Right ventricle myocardium inferior (tissue), 1 donor: Measurements from ENCODE around the gene NVL. TPM values are rescaled to one million over a fixed set of nuclear protein-coding genes. Genes with fewer than 3 reads are reported as not detected.
A peak's percentile ranks its signal among the peaks of the same experiment; 100 is the strongest.

Source experiments
- ATAC-seq: fragments of 200-7000 bp; cut with Tn5 transposase; one replicate; pipeline ENCODE4 v1.9.1; 2020; ENCODE audit warnings: mild to moderate bottlenecking, moderate library complexity
- DNase-seq: peaks from one replicate; pipeline ENCODE4 v3.0.0; 2021; ENCODE audit errors: missing footprints
- intact Hi-C: fragments of 100-400 bp; cut with DNase I; formaldehyde crosslinking; loops from one replicate; pipeline ENCODE4 v1.11.0; 2022
- microRNA-seq: library from miRNA; unstranded; fragments of <30 nt; microRNA quantifications from one replicate; pipeline ENCODE4 v1.2.0, GENCODE V29; 2020
- total RNA-seq: library from RNA; stranded (reverse); fragmentation: NEBNext Ultra II Directional; extraction: Animal tissue kit (Norgen Biotek cat#: 25700); gene quantifications from one replicate; pipeline ENCODE4 v1.2.1, GENCODE V29; 2021
- donor health status: DM: no; HTN: yes; CAD: no; lungs with severe emphysema.

NVL gene
- total RNA-seq, 1 donor from 2014 or later, result 8.3 TPM

DNA sequence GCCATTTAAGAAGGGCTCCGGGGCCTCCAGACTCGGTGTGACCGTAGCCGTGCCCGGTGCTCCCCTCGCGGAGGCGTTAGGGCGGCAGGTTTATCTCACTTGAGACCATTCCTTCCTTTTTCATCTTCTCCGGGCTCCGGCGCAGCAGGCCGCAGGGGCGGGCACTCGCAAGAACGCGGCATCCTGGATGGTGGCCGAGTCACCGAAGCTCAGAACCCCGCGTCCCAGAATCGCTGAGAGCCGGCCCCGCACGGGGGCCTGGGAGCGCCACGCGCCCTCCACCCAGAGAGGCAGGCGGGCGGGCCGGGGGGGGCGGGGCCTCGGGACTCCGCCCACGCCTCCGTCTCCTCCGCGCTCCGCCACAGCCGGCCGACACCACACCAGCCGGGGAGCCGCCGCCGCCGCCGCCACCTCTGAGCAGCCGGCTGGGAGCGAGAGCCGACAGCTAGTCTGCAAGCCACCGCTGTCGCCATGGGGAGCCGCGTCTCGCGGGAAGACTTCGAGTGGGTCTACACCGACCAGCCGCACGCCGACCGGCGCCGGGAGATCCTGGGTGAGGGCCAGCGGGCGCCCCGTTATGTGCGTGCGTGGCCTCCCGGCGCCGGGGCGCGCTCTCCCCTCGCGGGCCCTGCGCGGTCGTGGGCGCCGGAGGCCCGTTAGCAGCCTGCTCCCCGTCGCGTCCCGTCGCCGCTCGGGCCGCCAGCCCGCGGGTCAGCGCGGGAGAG is 146.9 kb downstream of the NVL start, which contains the start of gene DEGS1:
Gene DEGS1 (plus strand): TSS at position 375 of the 725 bp plus-strand sequence. CDS start 97 bp downstream, at position 472.
- intact Hi-C loops, result loop anchor here (5.0 kb wide), 1 partner anchor 149 kb away; the partner anchor contains the start of gene NVL
- peak; percentile 94 for DNase-seq
- peak; percentile 96 for ATAC-seq

DNA sequence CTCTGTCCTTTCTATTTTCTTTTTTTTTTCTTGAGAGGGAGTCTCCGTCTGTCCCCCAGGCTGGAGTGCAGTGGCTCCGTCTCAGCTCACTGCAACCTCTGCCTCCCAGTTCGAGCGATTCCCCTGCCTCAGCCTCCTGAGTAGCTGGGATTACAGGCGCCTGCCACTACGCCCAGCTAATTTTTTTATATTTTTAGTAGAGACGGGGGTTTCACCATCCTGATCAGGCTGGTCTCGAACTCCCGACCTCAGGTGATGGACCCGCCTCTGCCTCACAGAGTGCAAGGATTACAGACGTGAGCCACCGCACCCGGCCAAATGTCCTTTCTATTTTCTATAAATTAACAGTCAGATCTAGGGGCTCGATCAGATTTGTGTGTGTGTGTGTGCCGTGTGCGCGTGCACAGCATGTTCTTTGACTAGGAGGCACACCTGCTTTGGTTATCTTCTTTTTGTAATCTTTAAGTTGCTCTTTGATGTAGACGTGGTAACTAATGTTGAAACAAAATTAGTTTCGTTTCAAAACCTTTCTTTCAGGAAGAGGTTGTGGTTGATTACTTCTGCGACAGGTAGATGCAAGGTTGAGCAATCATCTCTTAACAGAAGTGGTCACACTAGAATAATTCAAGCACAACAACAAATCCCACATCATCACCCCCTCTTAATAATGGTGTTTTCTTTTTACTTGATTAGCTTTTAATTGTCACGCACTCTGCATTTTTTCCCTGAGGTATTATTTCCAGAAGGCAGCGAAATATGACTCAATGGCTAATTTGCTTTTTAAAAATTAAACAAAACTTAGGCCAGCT is 147.7 kb downstream of the NVL start:
- intact Hi-C loops, result loop anchor here (5.0 kb wide), 1 partner anchor 150 kb away; the partner anchor contains the start of gene NVL
- ATAC-seq (no peak), DNase-seq (no peak)

DNA sequence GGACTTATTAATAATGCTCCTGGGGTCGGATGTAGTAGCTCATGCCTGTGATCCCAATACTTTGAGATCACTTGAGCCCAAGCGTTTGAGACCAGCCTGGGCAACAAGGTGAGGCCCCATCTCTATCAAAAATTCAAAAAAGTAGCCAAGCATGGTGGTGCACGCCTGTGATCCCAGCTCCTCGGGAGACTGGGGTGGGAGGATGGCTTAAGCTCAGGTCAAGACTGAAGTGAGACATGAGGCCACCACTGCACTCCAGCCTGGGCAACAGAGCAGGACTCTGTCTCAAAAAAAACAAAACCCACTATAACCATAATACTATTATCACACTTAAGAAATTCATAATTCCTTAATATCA is 148.5 kb downstream of the NVL start:
- ATAC-seq (no peak), DNase-seq (no peak)
- intact Hi-C loops, result loop anchor here (5.0 kb wide), 1 partner anchor 151 kb away; the partner anchor contains the start of gene NVL

DNA sequence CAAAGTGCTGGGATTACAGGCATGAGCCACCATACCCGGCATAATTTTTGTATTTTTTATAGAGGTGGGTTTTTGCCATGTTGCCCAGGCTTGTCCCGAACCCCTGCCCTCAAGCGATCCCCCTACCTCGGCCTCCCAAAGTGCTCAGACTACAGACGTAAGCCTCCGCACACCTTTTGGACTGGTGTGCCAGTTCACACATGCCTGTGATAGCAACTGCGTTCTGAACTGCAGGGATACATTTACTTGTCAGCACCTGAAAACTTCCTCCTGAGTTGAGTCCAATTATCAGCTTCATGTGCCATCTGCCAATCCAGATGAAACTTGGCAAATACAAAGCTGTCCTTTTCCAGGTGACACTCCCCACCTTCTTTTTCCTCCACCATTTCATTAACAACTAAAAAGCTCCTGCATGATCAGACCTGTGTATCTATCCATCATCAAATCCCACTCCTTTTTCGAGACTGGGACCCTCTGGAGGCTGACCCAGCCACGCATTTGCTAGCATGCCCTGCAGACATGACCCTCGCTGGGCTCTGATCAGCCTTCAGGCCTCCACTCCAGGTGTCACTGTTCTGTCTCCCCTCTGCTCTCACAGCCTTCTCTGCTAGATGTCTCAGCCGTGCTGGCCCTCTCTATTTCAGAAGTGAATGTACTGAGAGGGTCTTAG is 149.1 kb downstream of the NVL start:
- ATAC-seq (no peak), DNase-seq (no peak)
- intact Hi-C loops, result loop anchor here (5.0 kb wide), 1 partner anchor 151 kb away; the partner anchor contains the start of gene NVL

DNA sequence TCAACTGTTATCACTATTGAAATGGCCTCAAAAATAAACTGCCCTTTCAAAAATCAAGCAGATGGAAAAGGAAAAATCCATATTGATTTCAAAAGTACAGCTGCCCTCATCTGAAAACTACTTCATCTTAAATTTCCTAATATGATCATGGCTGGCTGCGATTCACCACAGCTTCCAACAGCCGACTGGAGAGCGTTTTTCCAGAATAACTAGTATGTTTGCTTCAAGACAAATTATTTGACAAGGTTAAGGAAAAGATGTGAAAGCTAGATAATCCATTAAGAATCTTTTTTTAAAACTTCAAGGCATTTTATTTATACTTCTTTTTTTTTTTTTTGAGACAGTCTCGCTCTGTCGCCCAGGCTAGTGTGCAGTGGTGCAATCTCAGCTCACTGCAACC is 151.1 kb downstream of the NVL start:
- intact Hi-C loops, result no loop called here
- DNase-seq (no peak), ATAC-seq (no peak)

DNA sequence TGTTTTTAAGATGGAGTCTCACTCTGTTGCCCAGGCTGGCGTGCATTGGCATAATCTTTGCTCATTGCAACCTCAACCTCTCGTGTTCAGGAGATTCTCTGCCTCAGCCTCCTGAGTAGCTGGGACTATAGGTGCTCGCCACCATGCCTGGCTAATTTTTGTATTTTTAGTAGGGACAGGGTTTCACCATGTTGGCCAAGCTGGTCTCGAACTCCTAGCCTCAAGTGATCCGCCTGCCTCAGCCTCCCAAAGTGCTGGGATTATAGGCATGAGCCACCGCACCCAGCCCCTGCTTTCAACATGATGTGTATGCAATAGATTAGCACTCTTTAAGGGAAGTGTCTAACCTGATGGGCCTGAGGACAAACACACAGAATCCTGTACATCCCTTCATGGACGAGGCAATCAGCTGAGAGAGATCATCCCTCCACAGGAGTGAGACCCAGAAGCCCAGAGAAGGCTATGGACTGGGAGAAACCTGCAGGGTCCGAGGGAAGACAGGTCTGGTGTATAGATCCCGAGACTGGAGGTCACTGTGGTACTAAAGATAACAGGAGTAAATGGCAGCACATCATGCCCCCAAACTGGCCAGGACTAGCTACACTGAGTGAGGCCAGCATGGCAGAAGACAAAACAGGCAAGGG is 152.5 kb downstream of the NVL start:
- DNase-seq, result no peak
- intact Hi-C loops, result no loop called here

More for the DNA sequence above, 152.5 kb downstream of the NVL start:
- ATAC-seq, result no peak

Small RNAs within 50 kb of the gene (microRNA-seq; reads per million reads assigned to microRNA genes)
- 2.9 reads per million for gene MIR320B2

Other genes with a start within 250 kb of the NVL start
- gene FBXO28, start 216.1 kb downstream of the NVL start, total RNA-seq, result 17.3 TPM
- gene DEGS1, start 146.9 kb downstream of the NVL start, total RNA-seq, result 63.8 TPM
- gene CNIH4, start 26.7 kb upstream of the NVL start, total RNA-seq, result 31.5 TPM
- 55.4 TPM for gene WDR26, start 104.6 kb upstream of the NVL start, total RNA-seq